Measurements from ENCODE around the gene TTLL13. TPM values are rescaled to one million over a fixed set of nuclear protein-coding genes. Genes with fewer than 3 reads are reported as not detected.

Gene TTLL13
- total RNA-seq, 1 experiment from 2014 or later = 0.43 TPM

- Mint-ChIP-seq H3K4me1 (ENCODE audit: low read depth, unreplicated experiment) (no peaks in the 10 kb centered on the region), H3K4me3 (ENCODE audit: unreplicated experiment) (no peak overlapping the region), H3K27me3 (ENCODE audit: insufficient read depth, unreplicated experiment) (no peaks in the 10 kb centered on the region), H3K9me3 (ENCODE audit: unreplicated experiment) (no peaks in the 10 kb centered on the region), H3K27ac (ENCODE audit: unreplicated experiment) (no peak overlapping the region), H3K36me3 (ENCODE audit: insufficient read depth, unreplicated experiment) (no peaks in the 10 kb centered on the region)
- BruUV-seq (replicated peaks) = no TSS peak
- H3K4me1 ChIP-seq = no peaks in the 10 kb centered on the region
- intact Hi-C loops (cut with micrococcal nuclease; ENCODE audit: unreplicated experiment) = no loop called here
- H3K36me3 ChIP-seq (ENCODE audit: control insufficient read depth, insufficient read depth, low read length) = no peaks in the 10 kb centered on the region
- ChIA-PET CTCF (no interaction called here), POLR2A (no interaction called here)
- no peaks in the 10 kb centered on the region for H3K9me3 ChIP-seq
- H3K4me3 ChIP-seq (ENCODE audit: low read depth, low read length) = no peak overlapping the region
- no peak for DNase-seq
- H3K27me3 ChIP-seq (replicated peaks; ENCODE audit: control insufficient read depth, insufficient read depth, low read length) = no peaks in the 10 kb centered on the region
- TF ChIP-seq, protein P1, sequence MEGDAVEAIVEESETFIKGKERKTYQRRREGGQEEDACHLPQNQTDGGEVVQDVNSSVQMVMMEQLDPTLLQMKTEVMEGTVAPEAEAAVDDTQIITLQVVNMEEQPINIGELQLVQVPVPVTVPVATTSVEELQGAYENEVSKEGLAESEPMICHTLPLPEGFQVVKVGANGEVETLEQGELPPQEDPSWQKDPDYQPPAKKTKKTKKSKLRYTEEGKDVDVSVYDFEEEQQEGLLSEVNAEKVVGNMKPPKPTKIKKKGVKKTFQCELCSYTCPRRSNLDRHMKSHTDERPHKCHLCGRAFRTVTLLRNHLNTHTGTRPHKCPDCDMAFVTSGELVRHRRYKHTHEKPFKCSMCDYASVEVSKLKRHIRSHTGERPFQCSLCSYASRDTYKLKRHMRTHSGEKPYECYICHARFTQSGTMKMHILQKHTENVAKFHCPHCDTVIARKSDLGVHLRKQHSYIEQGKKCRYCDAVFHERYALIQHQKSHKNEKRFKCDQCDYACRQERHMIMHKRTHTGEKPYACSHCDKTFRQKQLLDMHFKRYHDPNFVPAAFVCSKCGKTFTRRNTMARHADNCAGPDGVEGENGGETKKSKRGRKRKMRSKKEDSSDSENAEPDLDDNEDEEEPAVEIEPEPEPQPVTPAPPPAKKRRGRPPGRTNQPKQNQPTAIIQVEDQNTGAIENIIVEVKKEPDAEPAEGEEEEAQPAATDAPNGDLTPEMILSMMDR (IDR thresholded peaks at IDR 0.05; ENCODE audit: insufficient read depth in 1 of 2, low read depth in 1 of 2, low read length in 1 of 2, severe bottlenecking in 1 of 2, unreplicated experiment in 1 of 2) = no peak
Measured at GRCh38 chr15:90205886-90206285, 43.5 kb upstream of the TTLL13 start.

DNA sequence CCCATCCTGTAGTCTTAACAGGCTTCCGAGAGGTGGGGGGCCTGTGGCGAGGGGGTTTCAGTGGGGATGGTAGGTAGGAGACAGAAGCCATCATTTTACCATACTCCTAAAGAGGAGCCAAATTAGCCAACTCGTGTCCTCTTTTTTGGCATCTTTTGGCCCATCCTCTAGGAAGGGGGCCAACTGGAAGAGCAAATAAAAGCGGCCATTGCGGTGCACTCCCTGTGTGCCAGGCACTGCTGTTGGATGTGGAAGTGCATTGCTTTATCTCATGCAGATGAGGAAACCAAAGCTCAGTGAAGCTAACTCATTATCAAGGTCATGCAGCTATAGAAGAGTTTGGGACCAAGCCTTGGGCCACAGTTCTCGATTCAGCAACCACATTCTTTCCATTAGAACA, 42.1 kb upstream of the TTLL13 start:
- H3K9me3 ChIP-seq = no peaks in the 10 kb centered on the region
- Mint-ChIP-seq H3K36me3 (ENCODE audit: insufficient read depth, unreplicated experiment) (no peaks in the 10 kb centered on the region), H3K27ac (ENCODE audit: unreplicated experiment) (no peak overlapping the region), H3K9me3 (ENCODE audit: unreplicated experiment) (no peaks in the 10 kb centered on the region), H3K27me3 (ENCODE audit: insufficient read depth, unreplicated experiment) (no peaks in the 10 kb centered on the region), H3K4me1 (ENCODE audit: low read depth, unreplicated experiment) (no peaks in the 10 kb centered on the region), H3K4me3 (ENCODE audit: unreplicated experiment) (no peak overlapping the region)
- no peaks in the 10 kb centered on the region for H3K4me1 ChIP-seq
- no TSS peak for BruUV-seq (replicated peaks)
- H3K36me3 ChIP-seq (ENCODE audit: control insufficient read depth, insufficient read depth, low read length) = no peaks in the 10 kb centered on the region
- ChIA-PET CTCF (no interaction called here), POLR2A (no interaction called here)
- H3K27me3 ChIP-seq (replicated peaks; ENCODE audit: control insufficient read depth, insufficient read depth, low read length) = no peaks in the 10 kb centered on the region
- TF ChIP-seq, protein P1 (IDR thresholded peaks at IDR 0.05; ENCODE audit: insufficient read depth in 1 of 2, low read depth in 1 of 2, low read length in 1 of 2, severe bottlenecking in 1 of 2, unreplicated experiment in 1 of 2) = no peak
- H3K4me3 ChIP-seq (ENCODE audit: low read depth, low read length) = no peak overlapping the region
- DNase-seq = no peak
- intact Hi-C loops (cut with micrococcal nuclease; ENCODE audit: unreplicated experiment) = no loop called here

DNA sequence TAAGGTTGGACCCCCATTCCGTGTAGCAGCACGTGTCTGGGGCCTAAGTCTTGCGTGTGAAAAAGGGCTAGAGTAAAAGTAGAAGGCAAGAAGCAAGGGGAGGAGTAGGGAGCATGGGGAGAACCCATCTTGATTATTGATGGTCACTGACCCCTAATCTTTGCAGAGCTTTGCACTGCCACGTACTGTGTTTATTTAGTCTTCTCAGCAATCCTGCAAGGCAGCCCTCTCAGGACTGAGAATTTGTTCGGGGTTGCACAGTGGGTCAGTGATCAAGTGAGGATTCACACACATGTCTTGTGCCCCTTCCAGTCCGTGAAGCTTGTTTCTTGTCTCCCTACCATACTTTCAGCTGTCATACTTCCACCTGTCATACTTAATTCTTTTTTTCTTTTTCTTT, 41.0 kb upstream of the TTLL13 start:
- Histone ChIP-seq H3K27me3 (replicated peaks; ENCODE audit: control insufficient read depth, insufficient read depth, low read length) (no peaks in the 10 kb centered on the region), H3K4me3 (ENCODE audit: low read depth, low read length) (no peak overlapping the region), H3K4me1 (peaks cover 4% of the 10 kb centered on the region; the same call in 1 of the 2 replicates), H3K36me3 (ENCODE audit: control insufficient read depth, insufficient read depth, low read length) (no peaks in the 10 kb centered on the region), H3K9me3 (no peaks in the 10 kb centered on the region)
- CTCF ChIA-PET = no interaction called here
- DNase-seq = no peak
- TF ChIP-seq, protein P1 (IDR thresholded peaks at IDR 0.05; ENCODE audit: insufficient read depth in 1 of 2, low read depth in 1 of 2, low read length in 1 of 2, severe bottlenecking in 1 of 2, unreplicated experiment in 1 of 2) = no peak
- no peak overlapping the region for H3K27ac Mint-ChIP-seq (ENCODE audit: unreplicated experiment)
- no TSS peak for BruUV-seq (replicated peaks)
- intact Hi-C loops (cut with micrococcal nuclease; ENCODE audit: unreplicated experiment) = no loop called here
- H3K27me3 Mint-ChIP-seq (ENCODE audit: insufficient read depth, unreplicated experiment) = no peaks in the 10 kb centered on the region
- H3K9me3 Mint-ChIP-seq (ENCODE audit: unreplicated experiment) = no peaks in the 10 kb centered on the region
- H3K4me1 Mint-ChIP-seq (ENCODE audit: low read depth, unreplicated experiment) = no peaks in the 10 kb centered on the region
- H3K4me3 Mint-ChIP-seq (ENCODE audit: unreplicated experiment) = no peak overlapping the region
- POLR2A ChIA-PET = no interaction called here
- no peaks in the 10 kb centered on the region for H3K36me3 Mint-ChIP-seq (ENCODE audit: insufficient read depth, unreplicated experiment)

Data from Caco-2 (cell line).